ENCODE data around the gene KRT74. TPM values are rescaled to one million over a fixed set of nuclear protein-coding genes. Genes with fewer than 3 reads are reported as not detected.

KRT74 gene
- total RNA-seq, 2 donors from 2014 or later = 0.05 to 0.45 TPM

DNA sequence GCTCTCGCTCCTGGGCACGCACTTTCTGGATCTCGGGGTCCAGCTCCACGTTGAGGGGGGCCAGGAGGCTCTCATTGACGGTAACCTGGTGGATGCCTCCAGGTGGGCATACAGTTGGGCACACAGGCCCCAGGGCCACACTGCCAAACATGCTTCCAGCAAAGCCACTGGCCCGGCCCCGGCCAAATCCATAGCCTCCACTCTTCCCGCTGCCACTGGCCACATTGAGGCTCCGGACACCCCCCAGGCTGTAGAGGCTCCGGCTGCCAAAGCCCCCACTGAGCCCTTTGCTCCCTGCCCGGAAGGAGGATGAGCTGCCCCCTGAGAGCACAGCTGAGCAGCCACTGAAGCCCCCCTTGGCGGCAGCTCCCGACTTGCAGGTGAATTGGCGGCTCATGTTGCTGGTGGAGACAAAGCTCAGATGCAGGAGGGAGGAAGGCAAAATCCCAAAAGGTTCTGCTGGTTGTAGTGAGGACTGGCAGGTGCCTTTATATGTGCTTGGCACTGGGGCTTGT lies 20.9 kb downstream of the KRT74 start, which contains the start of gene KRT71:
TSS of gene KRT71 (minus strand) at position 465 of the 515 bp plus-strand sequence. CDS start at position 397, 68 bp downstream.
- no peak within 1 kb of the TSS for H3K27ac ChIP-seq
- H3K27me3 ChIP-seq (replicated peaks; ENCODE audit: insufficient read depth) = no peaks in the 10 kb centered on the region
- no peak within 1 kb of the TSS for H3K4me3 ChIP-seq
- no peaks in the 10 kb centered on the region for H3K9me3 ChIP-seq
- WGBS = 65% methylated on average over 8 of the region's 14 CpGs
- no peak for DNase-seq (ENCODE audit: low spot score)
- no peaks in the 10 kb centered on the region for H3K36me3 ChIP-seq
- TF ChIP-seq POLR2AphosphoS5 (IDR thresholded peaks at IDR 0.05) (no peak), POLR2A (IDR thresholded peaks at IDR 0.05) (no peak)
- TF ChIP-seq, protein P1, sequence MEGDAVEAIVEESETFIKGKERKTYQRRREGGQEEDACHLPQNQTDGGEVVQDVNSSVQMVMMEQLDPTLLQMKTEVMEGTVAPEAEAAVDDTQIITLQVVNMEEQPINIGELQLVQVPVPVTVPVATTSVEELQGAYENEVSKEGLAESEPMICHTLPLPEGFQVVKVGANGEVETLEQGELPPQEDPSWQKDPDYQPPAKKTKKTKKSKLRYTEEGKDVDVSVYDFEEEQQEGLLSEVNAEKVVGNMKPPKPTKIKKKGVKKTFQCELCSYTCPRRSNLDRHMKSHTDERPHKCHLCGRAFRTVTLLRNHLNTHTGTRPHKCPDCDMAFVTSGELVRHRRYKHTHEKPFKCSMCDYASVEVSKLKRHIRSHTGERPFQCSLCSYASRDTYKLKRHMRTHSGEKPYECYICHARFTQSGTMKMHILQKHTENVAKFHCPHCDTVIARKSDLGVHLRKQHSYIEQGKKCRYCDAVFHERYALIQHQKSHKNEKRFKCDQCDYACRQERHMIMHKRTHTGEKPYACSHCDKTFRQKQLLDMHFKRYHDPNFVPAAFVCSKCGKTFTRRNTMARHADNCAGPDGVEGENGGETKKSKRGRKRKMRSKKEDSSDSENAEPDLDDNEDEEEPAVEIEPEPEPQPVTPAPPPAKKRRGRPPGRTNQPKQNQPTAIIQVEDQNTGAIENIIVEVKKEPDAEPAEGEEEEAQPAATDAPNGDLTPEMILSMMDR (IDR thresholded peaks at IDR 0.05) = no peak
- no peaks in the 10 kb centered on the region for H3K4me1 ChIP-seq (replicated peaks)
- intact Hi-C loops (cut with DNase I) = no loop called here

DNA sequence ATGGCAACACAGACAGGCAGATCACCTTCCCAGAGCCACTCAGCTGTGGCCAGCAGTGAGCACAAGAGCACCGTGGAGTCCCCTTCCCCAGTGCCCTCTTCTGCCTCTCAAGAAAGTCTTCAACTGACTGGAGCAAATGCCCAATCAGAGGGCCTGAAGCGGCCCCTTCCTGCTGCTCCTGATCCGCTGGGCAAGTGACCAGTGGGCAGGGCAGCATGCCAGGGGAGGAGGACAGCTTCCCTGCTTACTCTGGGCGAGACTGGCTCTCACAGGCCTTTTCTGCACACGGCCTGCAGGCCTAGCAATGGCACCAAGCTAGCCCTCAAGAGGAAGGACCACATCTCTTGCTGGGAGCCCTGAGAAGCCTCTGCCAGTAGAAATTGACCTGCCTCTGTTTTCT lies 21.6 kb downstream of the KRT74 start:
- Histone ChIP-seq H3K36me3 (no peaks in the 10 kb centered on the region), H3K27ac (no peak overlapping the region), H3K4me3 (no peak overlapping the region), H3K4me1 (replicated peaks) (no peaks in the 10 kb centered on the region), H3K27me3 (replicated peaks; ENCODE audit: insufficient read depth) (no peaks in the 10 kb centered on the region), H3K9me3 (no peaks in the 10 kb centered on the region)
- DNase-seq (ENCODE audit: low spot score) = no peak
- TF ChIP-seq, protein P1 (IDR thresholded peaks at IDR 0.05) = no peak
- TF ChIP-seq POLR2AphosphoS5 (IDR thresholded peaks at IDR 0.05) (no peak), POLR2A (IDR thresholded peaks at IDR 0.05) (no peak)
- WGBS = 94% methylated on average over 5 of the region's 5 CpGs
- intact Hi-C loops (cut with DNase I) = no loop called here

DNA sequence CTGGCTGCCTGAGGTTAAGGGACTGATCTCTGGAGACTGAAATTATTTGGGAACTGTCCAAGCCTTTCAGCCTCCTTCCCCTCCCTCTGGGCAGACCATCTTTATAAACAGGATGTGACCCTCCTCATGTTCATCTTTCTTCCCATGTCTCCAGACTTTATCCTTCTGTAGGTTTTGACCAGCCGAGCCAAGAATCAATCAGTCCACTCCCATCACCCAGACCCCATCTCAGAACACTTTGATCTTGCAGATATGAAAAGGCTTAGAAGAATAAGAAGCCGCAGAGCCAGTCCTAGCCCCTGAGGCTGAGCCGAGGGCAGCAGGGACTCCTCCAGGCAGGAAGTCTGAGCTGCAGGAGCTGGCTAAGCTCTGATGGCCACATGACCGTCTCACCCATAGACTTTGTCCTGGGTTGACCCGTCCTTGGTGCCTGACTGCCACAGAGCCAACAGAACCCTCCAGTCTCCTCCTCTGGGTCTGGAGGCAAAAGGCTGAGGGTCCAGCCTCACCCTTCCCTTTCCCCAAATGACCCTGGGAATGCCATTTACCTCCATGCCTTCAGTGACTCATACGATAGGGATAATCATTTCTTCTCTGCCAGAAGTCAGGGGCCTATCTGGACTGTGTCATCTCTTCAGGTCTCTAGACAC lies 22.3 kb downstream of the KRT74 start:
- TF ChIP-seq POLR2AphosphoS5 (IDR thresholded peaks at IDR 0.05) (no peak), POLR2A (IDR thresholded peaks at IDR 0.05) (no peak)
- TF ChIP-seq, protein P1 (IDR thresholded peaks at IDR 0.05) = no peak
- 69% methylated on average over 6 of the region's 6 CpGs for WGBS
- Histone ChIP-seq H3K36me3 (no peaks in the 10 kb centered on the region), H3K27ac (no peak overlapping the region), H3K4me1 (replicated peaks) (no peaks in the 10 kb centered on the region), H3K9me3 (no peaks in the 10 kb centered on the region), H3K4me3 (no peak overlapping the region), H3K27me3 (replicated peaks; ENCODE audit: insufficient read depth) (no peaks in the 10 kb centered on the region)
- intact Hi-C loops (cut with DNase I) = no loop called here
- DNase-seq (ENCODE audit: low spot score) = no peak

DNA sequence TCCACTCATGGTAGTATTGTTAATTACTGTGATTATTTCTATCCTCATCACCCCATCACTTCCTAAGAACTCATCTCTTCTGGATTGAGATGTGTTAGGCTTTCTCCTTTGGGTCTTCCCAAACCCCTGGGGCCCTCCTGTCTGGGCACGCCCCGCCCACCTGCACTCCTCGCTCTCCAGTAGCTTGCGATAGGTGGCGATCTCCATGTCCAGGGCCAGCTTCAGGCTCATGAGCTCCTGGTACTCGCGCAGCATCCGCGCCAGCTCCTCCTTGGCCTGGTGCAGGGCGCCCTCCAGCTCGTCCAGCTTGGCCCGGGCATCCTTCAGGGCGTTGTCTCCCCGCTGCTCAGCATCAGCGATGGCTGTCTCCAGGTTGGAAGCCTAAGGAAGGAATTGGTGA lies 27.5 kb downstream of the KRT74 start:
- intact Hi-C loops (cut with DNase I) = no loop called here
- no peak for DNase-seq (ENCODE audit: low spot score)
- H3K27ac ChIP-seq = no peak overlapping the region
- H3K9me3 ChIP-seq = no peaks in the 10 kb centered on the region
- no peak overlapping the region for H3K4me3 ChIP-seq
- H3K4me1 ChIP-seq (replicated peaks) = no peaks in the 10 kb centered on the region
- 97% methylated on average over 15 of the region's 15 CpGs for WGBS
- TF ChIP-seq POLR2A (IDR thresholded peaks at IDR 0.05) (no peak), POLR2AphosphoS5 (IDR thresholded peaks at IDR 0.05) (no peak)
- TF ChIP-seq, protein P1 (IDR thresholded peaks at IDR 0.05) = no peak
- no peaks in the 10 kb centered on the region for H3K27me3 ChIP-seq (replicated peaks; ENCODE audit: insufficient read depth)
- no peaks in the 10 kb centered on the region for H3K36me3 ChIP-seq
